Loucy (cell line): ENCODE data around the gene DHDDS.

Experiments used
- H2AFZ ChIP-seq: fragments of 200-600 bp; sonication (generic); 2 replicates; pipeline ENCODE4 v1.6.0; 2016; ENCODE audit warnings: antibody characterized with exemption, mild to moderate bottlenecking, low read length, moderate library complexity
- H3F3A ChIP-seq: fragments of 200-600 bp; 2 replicates; pipeline ENCODE4 v1.6.0; 2016; ENCODE audit warnings: antibody characterized with exemption, low read depth, mild to moderate bottlenecking
- H3K27me3 ChIP-seq: fragments of 200-600 bp; sonication (generic); 2 replicates; pipeline ENCODE4 v1.6.1; 2014; ENCODE audit warnings: low read length, mild to moderate bottlenecking; ENCODE audit not compliant: insufficient read depth, poor library complexity, severe bottlenecking
- H3K36me3 ChIP-seq: fragments of 200-600 bp; sonication (generic); 2 replicates; pipeline ENCODE4 v1.6.1; 2016; ENCODE audit warnings: low read length; ENCODE audit not compliant: insufficient read depth
- H3K4me1 ChIP-seq: fragments of 200-600 bp; sonication (generic); 2 replicates; pipeline ENCODE4 v1.5.1; 2014; ENCODE audit warnings: low read length, mild to moderate bottlenecking; ENCODE audit not compliant: insufficient read depth, poor library complexity, severe bottlenecking
- H3K4me2 ChIP-seq: fragments of 200-600 bp; sonication (generic); 2 replicates; pipeline ENCODE4 v1.6.0; 2014; ENCODE audit warnings: antibody characterized with exemption, low read length, low read depth, mild to moderate bottlenecking; ENCODE audit not compliant: poor library complexity, severe bottlenecking
- H3K4me3 ChIP-seq: fragments of 200-600 bp; sonication (generic); 2 replicates; pipeline ENCODE4 v1.5.1; 2014; ENCODE audit warnings: low read length, mild to moderate bottlenecking, mixed read lengths; ENCODE audit not compliant: poor library complexity, severe bottlenecking
- H3K79me2 ChIP-seq: fragments of 200-600 bp; sonication (generic); 2 replicates; pipeline ENCODE4 v1.6.1; 2014; ENCODE audit warnings: low read length; ENCODE audit not compliant: insufficient read depth
- H3K9ac ChIP-seq: fragments of 200-600 bp; sonication (generic); 2 replicates; pipeline ENCODE4 v1.6.0; 2014; ENCODE audit warnings: mild to moderate bottlenecking, low read depth, low read length, moderate library complexity; ENCODE audit not compliant: poor library complexity, severe bottlenecking
- H3K9me2 ChIP-seq: fragments of 200-600 bp; sonication (generic); replicated peaks from 2 replicates; pipeline ENCODE4 v1.6.1; 2016; ENCODE audit warnings: low read depth, low read length, mixed read lengths
- H3K9me3 ChIP-seq: fragments of 200-600 bp; sonication (generic); 2 replicates; pipeline ENCODE4 v1.6.1; 2014; ENCODE audit warnings: mild to moderate bottlenecking, antibody characterized with exemption, low read length, low read depth; ENCODE audit not compliant: insufficient read depth
- H4K20me1 ChIP-seq: fragments of 200-600 bp; sonication (generic); 2 replicates; pipeline ENCODE4 v1.6.0; 2014; ENCODE audit warnings: antibody characterized with exemption, low read length, mild to moderate bottlenecking; ENCODE audit not compliant: insufficient read depth, poor library complexity, severe bottlenecking
- CTCF ChIP-seq: fragments of 200-600 bp; sonication (generic); conservative IDR thresholded peaks from 2 replicates; pipeline ENCODE4 v1.5.1; 2014; ENCODE audit warnings: mild to moderate bottlenecking, antibody characterized with exemption, low read length
- EZH2phosphoT487 ChIP-seq: fragments of 200-600 bp; IDR thresholded peaks from 2 replicates; pipeline ENCODE4 v1.6.1; 2018; ENCODE audit warnings: antibody characterized with exemption, mild to moderate bottlenecking, moderate library complexity, borderline replicate concordance

Gene DHDDS

GRCh38 chr1:26483980-26484379 is 51.9 kb downstream of the DHDDS start:
- Histone ChIP-seq H2AFZ (no peak overlapping the region), H3K27me3 (no peaks in the 10 kb centered on the region), H3F3A (no peaks in the 10 kb centered on the region)

GRCh38 chr1:26490155-26490554 is 58.0 kb downstream of the DHDDS start:
- Histone ChIP-seq H3K36me3 (no peaks in the 10 kb centered on the region), H3K4me1 (no peaks in the 10 kb centered on the region), H2AFZ (no peak overlapping the region), H4K20me1 (no peaks in the 10 kb centered on the region), H3K9me3 (no peaks in the 10 kb centered on the region), H3K4me3 (no peak overlapping the region), H3K9ac (no peak overlapping the region), H3K4me2 (no peak overlapping the region), H3K9me2 (no peaks in the 10 kb centered on the region), H3F3A (no peaks in the 10 kb centered on the region), H3K79me2 (no peaks in the 10 kb centered on the region), H3K27me3 (no peaks in the 10 kb centered on the region)
- TF ChIP-seq EZH2phosphoT487 (no peak), CTCF (no peak)

More at GRCh38 chr1:26483980-26484379, 51.9 kb downstream of the DHDDS start:
- Histone ChIP-seq H3K9me2 (no peaks in the 10 kb centered on the region), H3K4me3 (no peak overlapping the region), H3K4me2 (no peak overlapping the region), H3K9me3 (no peaks in the 10 kb centered on the region), H3K79me2 (no peaks in the 10 kb centered on the region), H3K36me3 (no peaks in the 10 kb centered on the region), H3K4me1 (no peaks in the 10 kb centered on the region), H4K20me1 (no peaks in the 10 kb centered on the region), H3K9ac (no peak overlapping the region)
- no peak for TF ChIP-seq CTCF
- no peak for TF ChIP-seq EZH2phosphoT487

GRCh38 chr1:26493267-26493666 is 61.1 kb downstream of the DHDDS start:
- no peak overlapping the region for H3K4me3 ChIP-seq

More at GRCh38 chr1:26493267-26493666, 61.1 kb downstream of the DHDDS start:
- Histone ChIP-seq H3K9me2 (no peaks in the 10 kb centered on the region), H3K4me2 (no peak overlapping the region), H4K20me1 (no peaks in the 10 kb centered on the region), H3F3A (no peaks in the 10 kb centered on the region), H3K79me2 (no peaks in the 10 kb centered on the region), H3K4me1 (no peaks in the 10 kb centered on the region), H3K9ac (no peak overlapping the region), H2AFZ (no peak overlapping the region), H3K27me3 (no peaks in the 10 kb centered on the region), H3K36me3 (no peaks in the 10 kb centered on the region), H3K9me3 (no peaks in the 10 kb centered on the region)
- TF ChIP-seq CTCF, result no peak
- TF ChIP-seq EZH2phosphoT487, result no peak
